GM12878 (cell line): Measurements from ENCODE around the gene OLFM1. TPM values are rescaled to one million over a fixed set of nuclear protein-coding genes. Genes with fewer than 3 reads are reported as not detected.

ENCODE experiments used
- ATAC-seq: fragments of 200-7000 bp; cut with Tn5 transposase; 3 replicates; pipeline ENCODE4 v1.9.1; 2020; ENCODE audit warnings: mild to moderate bottlenecking, moderate library complexity
- BruUV-seq: library from RNA; stranded (reverse); fragments of 400-500 nt; replicated peaks from 2 replicates; lab custom pipeline; 2021; lab: Mats Ljungman, UMichigan
- CTCF ChIA-PET: fragments of 300-600 bp; sonication (Branson Sonifier 250); formaldehyde crosslinking; extraction: SDS; loops from one replicate; lab custom pipeline; 2021; ENCODE audit warnings: inconsistent platforms; lab: Yijun Ruan, JAX
- POLR2A ChIA-PET: fragments of 350-600 bp; formaldehyde crosslinking; extraction: SDS; loops from one replicate; lab custom pipeline; 2021; ENCODE audit warnings: inconsistent platforms; lab: Charles Lee
- RAD21 ChIA-PET: fragments of 300-600 bp; sonication (Branson Sonifier 250); formaldehyde crosslinking; loops from one replicate; lab custom pipeline; 2023; ENCODE audit warnings: antibody characterized with exemption; ENCODE audit not compliant: unreplicated experiment; lab: Charles Lee
- SMC1A ChIA-PET: fragments of 300-600 bp; sonication (Branson Sonifier 250); formaldehyde crosslinking; loops from one replicate; lab custom pipeline; 2023; ENCODE audit not compliant: unreplicated experiment, uncharacterized antibody; lab: Charles Lee
- DNase-seq: peaks from one replicate; pipeline ENCODE4 v3.0.0-alpha.2; 2011; ENCODE audit warnings: low read depth, low spot score
- FAIRE-seq: peaks from 3 replicates; lab custom pipeline; 2011; peaks lifted over from hg19 to GRCh38; lab: Jason Lieb, UNC
- H2AFZ ChIP-seq: 2 replicates; pipeline ENCODE4 v1.6.0; 2011; ENCODE audit warnings: low read depth, low read length, control low read depth; ENCODE audit not compliant: control insufficient read depth
- H3K27ac ChIP-seq: 2 replicates; pipeline ENCODE4 v1.5.1; 2011; ENCODE audit warnings: control low read depth; ENCODE audit not compliant: control insufficient read depth, insufficient read depth
- H3K27me3 ChIP-seq, 2 experiments: replicated peaks in 1 of 2; 2 replicates each; pipeline versions ENCODE4 v1.6.0 to v1.6.1; 2011; ENCODE audit warnings: low read length in 1 of 2; ENCODE audit not compliant: control insufficient read depth in 2 of 2, insufficient read depth in 2 of 2
- H3K36me3 ChIP-seq, 2 experiments: 2 replicates each; pipeline ENCODE4 v1.5.1; 2011; ENCODE audit warnings: low read length in 1 of 2; ENCODE audit not compliant: control insufficient read depth in 2 of 2, insufficient read depth in 2 of 2
- H3K4me1 ChIP-seq: 2 replicates; pipeline ENCODE4 v1.6.1; 2011; ENCODE audit warnings: mild to moderate bottlenecking, low read length, moderate library complexity, mixed read lengths; ENCODE audit not compliant: control insufficient read depth, insufficient read depth
- H3K4me2 ChIP-seq: 2 replicates; pipeline ENCODE4 v1.6.0; 2011; ENCODE audit warnings: control low read depth; ENCODE audit not compliant: control insufficient read depth, insufficient read depth
- H3K4me3 ChIP-seq: fragments of 200-600 bp; sonication (generic); 2 replicates; pipeline ENCODE4 v1.5.1; 2016
- H3K79me2 ChIP-seq: 2 replicates; pipeline ENCODE4 v1.6.0; 2011; ENCODE audit warnings: low read length; ENCODE audit not compliant: control insufficient read depth, insufficient read depth
- H3K9ac ChIP-seq: 2 replicates; pipeline ENCODE4 v1.8.0; 2011; ENCODE audit warnings: low read length, control low read depth, mixed read lengths; ENCODE audit not compliant: control insufficient read depth, insufficient read depth
- H3K9me3 ChIP-seq: replicated peaks from 3 replicates; pipeline ENCODE4 v1.5.1; 2011; ENCODE audit warnings: mild to moderate bottlenecking, low read length; ENCODE audit not compliant: control insufficient read depth, insufficient read depth
- H4K20me1 ChIP-seq: 2 replicates; pipeline ENCODE4 v1.6.0; 2011; ENCODE audit not compliant: control insufficient read depth, insufficient read depth
- ASH2L ChIP-seq: fragments of 300-600, 200-600 bp; sonication (generic); IDR thresholded peaks from 2 replicates; pipeline ENCODE4 v1.6.1; 2017; ENCODE audit warnings: low read depth, mild to moderate bottlenecking, borderline replicate concordance
- BACH1 ChIP-seq: fragments of 450-650 bp; IDR thresholded peaks from 2 replicates; pipeline ENCODE4 v1.6.1; 2017; ENCODE audit warnings: mild to moderate bottlenecking, borderline replicate concordance
- BMI1 ChIP-seq: fragments of 450-650 bp; IDR thresholded peaks from 2 replicates; pipeline ENCODE4 v1.6.1; 2016; ENCODE audit warnings: mild to moderate bottlenecking, moderate library complexity, borderline replicate concordance
- CEBPB ChIP-seq, 2 experiments: fragments of 150-350 bp in 1 of 2; IDR thresholded peaks; 2 replicates each; pipeline ENCODE4 v1.6.1; 2012 to 2014; ENCODE audit warnings: low read depth in 2 of 2, low read length in 2 of 2, borderline replicate concordance in 1 of 2, inconsistent platforms in 1 of 2
- GATAD2B ChIP-seq: fragments of 450-650 bp; conservative IDR thresholded peaks from 2 replicates; pipeline ENCODE4 v1.6.1; 2017; ENCODE audit warnings: low read depth, mild to moderate bottlenecking, moderate library complexity
- KLF5 ChIP-seq: fragments of 450-650 bp; IDR thresholded peaks from 2 replicates; pipeline ENCODE4 v1.6.1; 2014; ENCODE audit warnings: mild to moderate bottlenecking; ENCODE audit not compliant: partially characterized antibody
- MXI1 ChIP-seq: fragments of 150-350 bp; IDR thresholded peaks from 2 replicates; pipeline ENCODE4 v1.6.1; 2011; ENCODE audit warnings: low read depth, mild to moderate bottlenecking, inconsistent platforms, low read length, improper control_type of control experiment
- POLR2A ChIP-seq: IDR thresholded peaks from 2 replicates; pipeline ENCODE4 v1.6.1; 2011; ENCODE audit warnings: low read depth, mild to moderate bottlenecking, low read length
- POLR2AphosphoS5 ChIP-seq: IDR thresholded peaks from 2 replicates; pipeline ENCODE4 v1.6.1; 2011; ENCODE audit warnings: mild to moderate bottlenecking, low read length, inconsistent platforms
- RAD51 ChIP-seq: fragments of 450-650 bp; IDR thresholded peaks from 2 replicates; pipeline ENCODE4 v1.6.1; 2016; ENCODE audit warnings: moderate library complexity, mild to moderate bottlenecking, inconsistent platforms
- SIX5 ChIP-seq: IDR thresholded peaks from 2 replicates; pipeline ENCODE4 v1.6.1; 2011; ENCODE audit warnings: mild to moderate bottlenecking, low read depth, low read length, moderate library complexity; ENCODE audit not compliant: severe bottlenecking
- SMARCA5 ChIP-seq: fragments of 450-650 bp; IDR thresholded peaks from 2 replicates; pipeline ENCODE4 v1.6.1; 2017; ENCODE audit warnings: mild to moderate bottlenecking
- TAF1 ChIP-seq: IDR thresholded peaks from 2 replicates; pipeline ENCODE4 v1.6.1; 2011; ENCODE audit warnings: mild to moderate bottlenecking, low read depth, low read length, borderline replicate concordance
- WRNIP1 ChIP-seq: IDR thresholded peaks from 2 replicates; pipeline ENCODE4 v1.6.1; 2011; ENCODE audit warnings: low read depth, low read length, improper control_type of control experiment, borderline replicate concordance
- ZNF622 ChIP-seq: fragments of 450-650 bp; IDR thresholded peaks from 2 replicates; pipeline ENCODE4 v1.6.1; 2017; ENCODE audit warnings: mild to moderate bottlenecking, inconsistent platforms
- WGBS: methylation state at CpG from one replicate; pipeline ENCODE4 v1.1.6; 2016; ENCODE audit warnings: low lambda C conversion rate; ENCODE audit not compliant: insufficient replicate concordance, insufficient coverage; ENCODE audit errors: missing lambda C conversion rate; 5-methylcytosine and 5-hydroxymethylcytosine counted together
- in situ Hi-C: fragments of 300-500 bp; cut with MboI; formaldehyde crosslinking; loops from 9 replicates; pipeline ENCODE4 v1.14.3; 2018; ENCODE audit warnings: mixed read lengths
- intact Hi-C: fragments of 100-400 bp; cut with micrococcal nuclease; formaldehyde crosslinking; loops from one replicate; pipeline ENCODE4 v1.14.2; 2022; ENCODE audit not compliant: unreplicated experiment
- polyA plus RNA-seq, 11 experiments: library from polyadenylated mRNA; depleted of rRNA in 4 of 11; unstranded in 6 of 11; stranded (reverse) in 5 of 11; fragments of >200 nt; fragmentation: Nextera tagmentation in 4 of 11; fragmentation: Illumina TruSeq in 1 of 11; extraction: Ambion mirVana in 4 of 11; extraction: Trizol in 1 of 11; gene quantifications; 1 replicate in 1 of 11; 2 replicates in 10 of 11; pipeline versions ENCODE4 v1.2.1 to v1.2.3, GENCODE V29; 2011 to 2016; ENCODE audit warnings: inconsistent platforms in 2 of 11, missing spikeins in 2 of 11, low read depth in 1 of 11
- total RNA-seq, 4 experiments: library from RNA; depleted of rRNA in 3 of 4; stranded (reverse); fragments of >200 nt in 3 of 4; fragmentation: Illumina TruSeq in 1 of 4; extraction: Trizol in 1 of 4; gene quantifications; 2 replicates each; pipeline versions ENCODE4 v1.2.1 to v1.2.3, GENCODE V29; 2013 to 2021
- TF ChIP-seq, protein P1 (sequence below): IDR thresholded peaks from 2 replicates; pipeline ENCODE4 v1.6.1; 2012; ENCODE audit warnings: low read depth, low read length, improper control_type of control experiment

OLFM1 gene
- total and polyA plus RNA-seq, 10 of the 15 experiments (the other 5 are each of a cell fraction or from before 2014, with no cell fraction given) = not detected

DNA sequence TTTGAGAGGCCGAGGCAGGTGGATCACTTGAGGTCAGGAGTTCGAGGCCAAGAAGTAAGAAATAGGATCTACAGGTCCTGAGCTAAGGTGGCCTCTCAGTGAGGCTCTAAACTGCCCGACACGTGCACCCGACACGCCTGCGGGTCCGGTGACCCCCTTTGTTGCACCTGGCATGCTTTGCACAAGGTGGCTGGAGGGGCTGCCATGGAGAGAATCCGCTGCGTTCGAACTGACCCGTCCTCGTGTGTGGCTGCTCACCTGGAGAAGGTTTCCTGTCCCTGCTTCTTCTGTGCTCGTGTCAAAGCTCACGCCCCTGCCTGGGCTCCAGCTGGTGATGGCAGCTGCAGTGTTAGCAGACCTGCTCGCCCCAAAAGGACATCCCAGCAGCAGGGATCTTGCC is 5.7 kb upstream of the OLFM1 start:
- no peak for FAIRE-seq
- no peak for ATAC-seq
- no peak overlapping the region for H3K27ac ChIP-seq
- no peaks in the 10 kb centered on the region for H3K4me1 ChIP-seq
- H3K9me3 ChIP-seq = no peaks in the 10 kb centered on the region
- H3K9ac ChIP-seq = no peak overlapping the region
- RAD21 ChIA-PET = no interaction called here
- POLR2A ChIA-PET = no interaction called here
- H3K27me3 ChIP-seq = no peaks in the 10 kb centered on the region; a peak in 3 of 4 replicates
- H2AFZ ChIP-seq = no peak overlapping the region
- intact Hi-C loops (no loop called here), in situ Hi-C loops (no loop called here)
- CTCF ChIA-PET = no interaction called here
- SMC1A ChIA-PET = no interaction called here
- no peaks in the 10 kb centered on the region for H3K79me2 ChIP-seq
- no peak for DNase-seq
- H3K4me2 ChIP-seq = no peak overlapping the region
- WGBS = 23% methylated on average over 16 of the region's 16 CpGs
- BruUV-seq = no TSS peak
- no peak for TF ChIP-seq BACH1
- TF ChIP-seq SMARCA5 = no peak
- TF ChIP-seq, protein P1, sequence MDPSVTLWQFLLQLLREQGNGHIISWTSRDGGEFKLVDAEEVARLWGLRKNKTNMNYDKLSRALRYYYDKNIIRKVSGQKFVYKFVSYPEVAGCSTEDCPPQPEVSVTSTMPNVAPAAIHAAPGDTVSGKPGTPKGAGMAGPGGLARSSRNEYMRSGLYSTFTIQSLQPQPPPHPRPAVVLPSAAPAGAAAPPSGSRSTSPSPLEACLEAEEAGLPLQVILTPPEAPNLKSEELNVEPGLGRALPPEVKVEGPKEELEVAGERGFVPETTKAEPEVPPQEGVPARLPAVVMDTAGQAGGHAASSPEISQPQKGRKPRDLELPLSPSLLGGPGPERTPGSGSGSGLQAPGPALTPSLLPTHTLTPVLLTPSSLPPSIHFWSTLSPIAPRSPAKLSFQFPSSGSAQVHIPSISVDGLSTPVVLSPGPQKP = no peak
- no peak for TF ChIP-seq POLR2AphosphoS5
- TF ChIP-seq TAF1 = no peak
- TF ChIP-seq CEBPB (IDR thresholded peaks at IDR 0.05; ENCODE audit: borderline replicate concordance in 1 of 2, low read depth in 2 of 2, low read length in 2 of 2) = no peak
- TF ChIP-seq MXI1 = no peak
- TF ChIP-seq ZNF622 = no peak
- no peak for TF ChIP-seq KLF5
- TF ChIP-seq WRNIP1 = no peak
- TF ChIP-seq RAD51 = no peak
- TF ChIP-seq ASH2L = no peak
- no peak for TF ChIP-seq BMI1
- no peak for TF ChIP-seq POLR2A
- TF ChIP-seq SIX5 = no peak
- no peak for TF ChIP-seq GATAD2B
- no peaks in the 10 kb centered on the region; the same call in 1 of the 2 replicates for H4K20me1 ChIP-seq
- no peak overlapping the region for H3K4me3 ChIP-seq
- no peaks in the 10 kb centered on the region for H3K36me3 ChIP-seq
